ENCODE results near the gene RIC1.

Gene RIC1

GRCh38 chr9:5787220-5787619, 158.3 kb downstream of the RIC1 start:
- Histone ChIP-seq H3K4me3 (ENCODE audit: low read depth, low read length) (no peak overlapping the region), H3K36me3 (ENCODE audit: control insufficient read depth in 2 of 2, insufficient read depth in 1 of 2, low read length in 2 of 2) (peaks cover 0 to 28% of the 10 kb centered on the region in 2 experiments; a peak in 2 of 3 replicates), H3K9me3 (ENCODE audit: control insufficient read depth, insufficient read depth, low read depth, low read length) (no peaks in the 10 kb centered on the region), H3K27ac (ENCODE audit: extremely low read depth, low read depth, low read length) (no peak overlapping the region), H3K4me1 (ENCODE audit: control insufficient read depth, insufficient read depth, low read length) (no peaks in the 10 kb centered on the region)
- TF ChIP-seq ZNF341 (tag by site-specific recombination; IDR thresholded peaks at IDR 0.05; ENCODE audit: low read depth) = no peak
- TF ChIP-seq HOXA7 (CRISPR knock-in tag; IDR thresholded peaks at IDR 0.05; ENCODE audit: borderline replicate concordance) = no peak
- no peak for TF ChIP-seq ZNF677 (tag by site-specific recombination; IDR thresholded peaks at IDR 0.05)
- TF ChIP-seq KLF9 (tag by site-specific recombination; IDR thresholded peaks at IDR 0.05; ENCODE audit: low read depth) = no peak
- no peak for TF ChIP-seq ZNF747 (tag by site-specific recombination; IDR thresholded peaks at IDR 0.05)
- TF ChIP-seq ZNF596 (tag by site-specific recombination; IDR thresholded peaks at IDR 0.05) = no peak
- TF ChIP-seq SP3 (tag by site-specific recombination; IDR thresholded peaks at IDR 0.05) = no peak
- TF ChIP-seq SCRT2 (tag by site-specific recombination; IDR thresholded peaks at IDR 0.05) = no peak
- TF ChIP-seq RBAK (tag by site-specific recombination; IDR thresholded peaks at IDR 0.05) = no peak
- no peak for TF ChIP-seq ZNF843 (tag by site-specific recombination; IDR thresholded peaks at IDR 0.05)
- TF ChIP-seq ZNF530 (tag by site-specific recombination; IDR thresholded peaks at IDR 0.05; ENCODE audit: low read depth) = no peak
- TF ChIP-seq, protein P1, sequence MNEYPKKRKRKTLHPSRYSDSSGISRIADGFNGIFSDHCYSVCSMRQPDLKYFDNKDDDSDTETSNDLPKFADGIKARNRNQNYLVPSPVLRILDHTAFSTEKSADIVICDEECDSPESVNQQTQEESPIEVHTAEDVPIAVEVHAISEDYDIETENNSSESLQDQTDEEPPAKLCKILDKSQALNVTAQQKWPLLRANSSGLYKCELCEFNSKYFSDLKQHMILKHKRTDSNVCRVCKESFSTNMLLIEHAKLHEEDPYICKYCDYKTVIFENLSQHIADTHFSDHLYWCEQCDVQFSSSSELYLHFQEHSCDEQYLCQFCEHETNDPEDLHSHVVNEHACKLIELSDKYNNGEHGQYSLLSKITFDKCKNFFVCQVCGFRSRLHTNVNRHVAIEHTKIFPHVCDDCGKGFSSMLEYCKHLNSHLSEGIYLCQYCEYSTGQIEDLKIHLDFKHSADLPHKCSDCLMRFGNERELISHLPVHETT (tag by site-specific recombination; IDR thresholded peaks at IDR 0.05) = no peak
- TF ChIP-seq, protein P2, sequence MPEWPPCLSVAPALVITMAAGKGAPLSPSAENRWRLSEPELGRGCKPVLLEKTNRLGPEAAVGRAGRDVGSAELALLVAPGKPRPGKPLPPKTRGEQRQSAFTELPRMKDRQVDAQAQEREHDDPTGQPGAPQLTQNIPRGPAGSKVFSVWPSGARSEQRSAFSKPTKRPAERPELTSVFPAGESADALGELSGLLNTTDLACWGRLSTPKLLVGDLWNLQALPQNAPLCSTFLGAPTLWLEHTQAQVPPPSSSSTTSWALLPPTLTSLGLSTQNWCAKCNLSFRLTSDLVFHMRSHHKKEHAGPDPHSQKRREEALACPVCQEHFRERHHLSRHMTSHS (tag by site-specific recombination; IDR thresholded peaks at IDR 0.05) = no peak
- TF ChIP-seq, protein P3, sequence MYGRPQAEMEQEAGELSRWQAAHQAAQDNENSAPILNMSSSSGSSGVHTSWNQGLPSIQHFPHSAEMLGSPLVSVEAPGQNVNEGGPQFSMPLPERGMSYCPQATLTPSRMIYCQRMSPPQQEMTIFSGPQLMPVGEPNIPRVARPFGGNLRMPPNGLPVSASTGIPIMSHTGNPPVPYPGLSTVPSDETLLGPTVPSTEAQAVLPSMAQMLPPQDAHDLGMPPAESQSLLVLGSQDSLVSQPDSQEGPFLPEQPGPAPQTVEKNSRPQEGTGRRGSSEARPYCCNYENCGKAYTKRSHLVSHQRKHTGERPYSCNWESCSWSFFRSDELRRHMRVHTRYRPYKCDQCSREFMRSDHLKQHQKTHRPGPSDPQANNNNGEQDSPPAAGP (tag by site-specific recombination; IDR thresholded peaks at IDR 0.05) = no peak
- no peak for TF ChIP-seq ZBTB48 (tag by site-specific recombination; IDR thresholded peaks at IDR 0.05)
- POLR2A ChIA-PET = no interaction called here
- CTCF ChIA-PET = interaction anchor here (0.5 kb wide), 1 partner anchor 160 kb away, joined by 3 read pairs; no protein-coding TSS in a partner anchor

DNA sequence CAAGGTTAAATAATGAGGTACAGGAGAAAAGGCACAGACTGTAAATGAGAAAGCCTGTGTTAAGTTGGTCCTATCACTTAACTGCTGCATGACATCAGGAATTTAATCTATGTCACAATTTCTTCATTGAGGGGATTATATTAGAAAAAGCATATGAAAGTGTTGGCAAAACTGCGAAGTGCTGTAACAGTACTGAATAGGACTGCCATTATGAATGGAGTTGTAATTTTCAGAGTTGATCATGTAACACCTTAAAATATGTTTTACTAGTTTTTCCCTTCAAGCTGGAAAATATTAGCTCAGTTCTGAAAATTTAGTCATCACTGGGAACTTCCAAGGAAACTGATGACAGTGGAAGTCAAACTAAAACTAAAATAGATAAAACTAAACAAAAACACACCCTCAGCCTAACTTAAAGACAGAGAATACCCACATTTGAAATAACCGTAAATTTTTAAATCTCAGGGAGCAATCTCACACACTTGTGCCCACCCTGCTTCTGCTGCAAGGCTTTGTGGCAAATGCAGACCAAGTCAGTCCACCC, 158.9 kb downstream of the RIC1 start:
- H3K9me3 ChIP-seq (ENCODE audit: control insufficient read depth, insufficient read depth, low read depth, low read length) = no peaks in the 10 kb centered on the region
- ChIA-PET CTCF (interaction anchor here (0.5 kb wide), 1 partner anchor 160 kb away, joined by 3 read pairs; no protein-coding TSS in a partner anchor), POLR2A (no interaction called here)
- no peak overlapping the region for H3K27ac ChIP-seq (ENCODE audit: extremely low read depth, low read depth, low read length)
- H3K4me3 ChIP-seq (ENCODE audit: low read depth, low read length) = no peak overlapping the region
- H3K4me1 ChIP-seq (ENCODE audit: control insufficient read depth, insufficient read depth, low read length) = no peaks in the 10 kb centered on the region
- H3K36me3 ChIP-seq (ENCODE audit: control insufficient read depth in 2 of 2, insufficient read depth in 1 of 2, low read length in 2 of 2) = peaks cover 0 to 28% of the 10 kb centered on the region in 2 experiments; a peak in 2 of 3 replicates
- TF ChIP-seq, protein P4, sequence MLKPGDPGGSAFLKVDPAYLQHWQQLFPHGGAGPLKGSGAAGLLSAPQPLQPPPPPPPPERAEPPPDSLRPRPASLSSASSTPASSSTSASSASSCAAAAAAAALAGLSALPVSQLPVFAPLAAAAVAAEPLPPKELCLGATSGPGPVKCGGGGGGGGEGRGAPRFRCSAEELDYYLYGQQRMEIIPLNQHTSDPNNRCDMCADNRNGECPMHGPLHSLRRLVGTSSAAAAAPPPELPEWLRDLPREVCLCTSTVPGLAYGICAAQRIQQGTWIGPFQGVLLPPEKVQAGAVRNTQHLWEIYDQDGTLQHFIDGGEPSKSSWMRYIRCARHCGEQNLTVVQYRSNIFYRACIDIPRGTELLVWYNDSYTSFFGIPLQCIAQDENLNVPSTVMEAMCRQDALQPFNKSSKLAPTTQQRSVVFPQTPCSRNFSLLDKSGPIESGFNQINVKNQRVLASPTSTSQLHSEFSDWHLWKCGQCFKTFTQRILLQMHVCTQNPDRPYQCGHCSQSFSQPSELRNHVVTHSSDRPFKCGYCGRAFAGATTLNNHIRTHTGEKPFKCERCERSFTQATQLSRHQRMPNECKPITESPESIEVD (tag by site-specific recombination; IDR thresholded peaks at IDR 0.05) = no peak
- TF ChIP-seq ZNF837 (tag by site-specific recombination; IDR thresholded peaks at IDR 0.05) = no peak

DNA sequence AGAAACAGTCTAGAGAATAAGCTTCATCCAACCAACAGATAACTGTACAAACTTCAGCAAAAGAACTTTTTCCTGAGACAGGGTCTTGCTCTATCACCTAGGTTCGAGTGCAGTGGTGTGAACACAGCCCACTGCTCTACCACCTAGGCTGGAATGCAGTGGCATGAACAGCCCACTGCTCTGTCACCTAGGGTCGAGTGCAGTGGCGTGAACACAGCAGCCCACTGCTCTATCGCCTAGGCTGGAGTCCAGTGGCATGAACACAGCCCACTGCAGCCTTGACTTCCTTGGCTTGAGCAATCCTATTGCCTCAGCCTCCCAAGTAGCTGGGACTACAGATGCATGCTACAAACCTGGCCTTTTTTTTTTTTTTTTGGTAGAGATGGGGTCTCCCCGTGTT, 160.6 kb downstream of the RIC1 start:
- TF ChIP-seq, protein P5, sequence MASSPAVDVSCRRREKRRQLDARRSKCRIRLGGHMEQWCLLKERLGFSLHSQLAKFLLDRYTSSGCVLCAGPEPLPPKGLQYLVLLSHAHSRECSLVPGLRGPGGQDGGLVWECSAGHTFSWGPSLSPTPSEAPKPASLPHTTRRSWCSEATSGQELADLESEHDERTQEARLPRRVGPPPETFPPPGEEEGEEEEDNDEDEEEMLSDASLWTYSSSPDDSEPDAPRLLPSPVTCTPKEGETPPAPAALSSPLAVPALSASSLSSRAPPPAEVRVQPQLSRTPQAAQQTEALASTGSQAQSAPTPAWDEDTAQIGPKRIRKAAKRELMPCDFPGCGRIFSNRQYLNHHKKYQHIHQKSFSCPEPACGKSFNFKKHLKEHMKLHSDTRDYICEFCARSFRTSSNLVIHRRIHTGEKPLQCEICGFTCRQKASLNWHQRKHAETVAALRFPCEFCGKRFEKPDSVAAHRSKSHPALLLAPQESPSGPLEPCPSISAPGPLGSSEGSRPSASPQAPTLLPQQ (tag by site-specific recombination; IDR thresholded peaks at IDR 0.05) = no peak
- no peak for TF ChIP-seq ZNF830 (tag by site-specific recombination; IDR thresholded peaks at IDR 0.05; ENCODE audit: low read depth)
- Histone ChIP-seq H3K9me3 (ENCODE audit: control insufficient read depth, insufficient read depth, low read depth, low read length) (no peaks in the 10 kb centered on the region), H3K27ac (ENCODE audit: extremely low read depth, low read depth, low read length) (no peak overlapping the region), H3K4me3 (ENCODE audit: low read depth, low read length) (no peak overlapping the region), H3K4me1 (ENCODE audit: control insufficient read depth, insufficient read depth, low read length) (no peaks in the 10 kb centered on the region), H3K36me3 (ENCODE audit: control insufficient read depth in 2 of 2, insufficient read depth in 1 of 2, low read length in 2 of 2) (peaks cover 0 to 28% of the 10 kb centered on the region in 2 experiments; a peak in 2 of 3 replicates)
- ChIA-PET POLR2A (no interaction called here), CTCF (interaction anchor here (0.9 kb wide), 1 partner anchor 44 kb away, joined by 4 read pairs; the partner anchor contains the start of gene ERMP1)
